OCI-LY3 (cell line): ENCODE measurements around the gene DNAH10.

Source experiments
- EZH2phosphoT487 ChIP-seq: fragments of 200-600 bp; shearing (Covaris generic); IDR thresholded peaks from 2 replicates; pipeline ENCODE4 v1.6.1; 2018; ENCODE audit warnings: antibody characterized with exemption, mixed run types, low read depth
- TF ChIP-seq, protein P1 (sequence below): fragments of 200-600, 300-600 bp; sonication (generic); IDR thresholded peaks from 2 replicates; pipeline ENCODE4 v1.5.1; 2014; ENCODE audit warnings: antibody characterized with exemption, low read length, low read depth

- TF ChIP-seq, protein P1, sequence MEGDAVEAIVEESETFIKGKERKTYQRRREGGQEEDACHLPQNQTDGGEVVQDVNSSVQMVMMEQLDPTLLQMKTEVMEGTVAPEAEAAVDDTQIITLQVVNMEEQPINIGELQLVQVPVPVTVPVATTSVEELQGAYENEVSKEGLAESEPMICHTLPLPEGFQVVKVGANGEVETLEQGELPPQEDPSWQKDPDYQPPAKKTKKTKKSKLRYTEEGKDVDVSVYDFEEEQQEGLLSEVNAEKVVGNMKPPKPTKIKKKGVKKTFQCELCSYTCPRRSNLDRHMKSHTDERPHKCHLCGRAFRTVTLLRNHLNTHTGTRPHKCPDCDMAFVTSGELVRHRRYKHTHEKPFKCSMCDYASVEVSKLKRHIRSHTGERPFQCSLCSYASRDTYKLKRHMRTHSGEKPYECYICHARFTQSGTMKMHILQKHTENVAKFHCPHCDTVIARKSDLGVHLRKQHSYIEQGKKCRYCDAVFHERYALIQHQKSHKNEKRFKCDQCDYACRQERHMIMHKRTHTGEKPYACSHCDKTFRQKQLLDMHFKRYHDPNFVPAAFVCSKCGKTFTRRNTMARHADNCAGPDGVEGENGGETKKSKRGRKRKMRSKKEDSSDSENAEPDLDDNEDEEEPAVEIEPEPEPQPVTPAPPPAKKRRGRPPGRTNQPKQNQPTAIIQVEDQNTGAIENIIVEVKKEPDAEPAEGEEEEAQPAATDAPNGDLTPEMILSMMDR: no peak
- TF ChIP-seq EZH2phosphoT487: no peak
Observed at GRCh38 chr12:123939716-123940626, 177.9 kb downstream of the DNAH10 start.
